KBM-7 (cell line): ENCODE data around the gene LARGE1.
"Not testable (repeated sequence)": the region's sequence is repeated elsewhere in the genome, so short reads cannot be mapped to it uniquely, and the experiment has no call there.

Source experiments
- DNase-seq: peaks from one replicate; pipeline ENCODE4 v3.0.0-alpha.2; 2015
- in situ Hi-C: fragments of 300-500 bp; cut with MboI; formaldehyde crosslinking; loops from 2 replicates; pipeline ENCODE4 v1.14.3; 2020; ENCODE audit warnings: low sequenced_read_pairs, low pct_unique_long_range_greater_than_20kb, mixed read lengths

The LARGE1 gene

GRCh38 chr22:33597274-33597985 lies 322.8 kb downstream of the LARGE1 start:
- DNase-seq, result no peak
- in situ Hi-C loops, result no loop called here

- in situ Hi-C loops, result no loop called here
- no peak for DNase-seq
These were observed 326.5 kb downstream of the LARGE1 start for GRCh38 chr22:33593818-33594217.

- in situ Hi-C loops, result no loop called here
- no peak for DNase-seq
These were observed 328.3 kb downstream of the LARGE1 start for GRCh38 chr22:33591946-33592345.

DNA sequence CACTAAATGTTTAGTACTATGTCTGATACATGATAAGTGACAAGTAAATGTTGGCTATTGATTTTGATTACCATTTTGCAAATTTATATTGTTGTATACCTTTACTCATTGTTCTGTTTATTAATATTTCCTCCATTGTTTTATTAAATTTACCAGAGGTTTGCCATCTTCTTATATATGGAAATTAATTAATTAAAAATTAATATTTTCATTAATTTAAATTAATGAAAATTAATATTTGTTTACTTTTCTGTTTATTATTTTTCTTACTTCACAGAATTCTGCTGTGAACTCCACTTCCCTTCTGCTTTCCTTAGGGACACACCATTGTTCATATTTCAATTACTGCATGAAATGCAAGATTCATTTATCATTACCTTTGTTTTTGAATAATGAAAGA lies 331.0 kb downstream of the LARGE1 start:
- DNase-seq, result no peak

DNA sequence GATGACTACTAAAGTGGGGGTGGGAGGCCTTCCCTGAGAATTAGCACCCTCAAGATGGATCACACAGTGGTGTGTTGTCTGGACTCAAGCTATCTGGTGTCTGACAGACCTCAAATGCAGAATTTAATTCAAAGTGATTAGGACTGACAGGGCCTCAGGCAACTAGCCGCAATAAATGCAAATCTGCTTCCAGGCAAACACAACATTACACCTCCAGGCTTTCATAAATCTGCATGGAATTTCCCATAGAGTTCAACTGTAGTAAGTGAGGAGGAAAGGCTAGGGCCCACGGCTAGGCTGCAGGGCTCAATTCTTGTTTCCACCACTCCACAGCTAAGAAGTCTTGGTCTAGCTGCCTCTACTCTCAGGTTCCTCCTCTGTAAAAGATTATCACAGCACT lies 331.4 kb downstream of the LARGE1 start:
- in situ Hi-C loops, result no loop called here
- no peak for DNase-seq

More for the DNA sequence above, 331.0 kb downstream of the LARGE1 start:
- in situ Hi-C loops, result no loop called here

- in situ Hi-C loops, result no loop called here
- DNase-seq, result no peak
These were observed 336.1 kb downstream of the LARGE1 start for GRCh38 chr22:33584152-33584551.

DNA sequence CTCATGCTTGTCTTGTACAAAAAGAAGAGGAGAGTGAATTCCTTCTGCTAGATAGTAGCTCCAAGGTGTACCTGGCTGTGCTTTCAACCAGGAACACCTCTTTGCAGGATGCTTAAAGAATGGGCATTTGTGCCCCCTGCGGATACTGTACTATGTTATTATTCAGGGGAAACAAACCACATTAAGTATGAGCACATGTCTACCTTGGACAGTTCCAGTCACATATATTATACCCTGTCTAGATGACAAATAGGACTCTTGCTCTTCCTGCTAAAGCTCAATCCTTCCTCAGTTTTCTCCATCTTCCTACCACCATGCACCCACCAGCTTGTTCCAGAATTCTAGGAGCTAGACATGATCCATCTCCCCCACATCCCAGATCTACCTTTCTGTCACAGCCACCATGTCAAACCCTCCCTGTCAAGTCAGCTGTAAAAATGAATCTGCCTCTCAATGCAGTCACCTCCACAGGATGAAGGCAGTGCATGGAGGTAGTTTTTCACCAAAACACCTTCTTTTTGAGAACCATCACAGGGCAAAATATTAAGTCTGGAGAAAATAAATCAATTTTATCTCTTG lies 337.4 kb downstream of the LARGE1 start:
- DNase-seq, result no peak
- in situ Hi-C loops, result no loop called here

DNA sequence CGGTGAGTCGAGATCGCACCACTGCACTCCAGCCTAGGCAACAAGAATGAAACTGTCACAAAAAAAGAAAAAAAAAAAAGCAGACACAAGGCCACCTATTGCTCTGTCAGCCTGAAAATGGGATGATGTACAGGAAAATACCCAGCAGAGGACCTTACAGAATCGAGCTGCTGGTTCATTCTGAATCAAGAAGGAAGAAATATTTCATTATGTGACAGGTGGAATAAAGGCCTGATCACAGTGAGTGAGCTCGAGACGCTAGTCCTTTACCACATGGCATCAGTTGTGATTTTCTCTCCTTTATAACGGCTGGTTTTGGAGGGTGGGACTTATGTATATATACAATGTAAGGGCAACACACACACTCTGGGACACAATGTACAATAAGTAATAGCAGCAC lies 340.0 kb downstream of the LARGE1 start:
- in situ Hi-C loops, result no loop called here

GRCh38 chr22:33579448-33580093 lies 340.7 kb downstream of the LARGE1 start:
- DNase-seq, result peak; percentile 46
- in situ Hi-C loops, result no loop called here

More for the DNA sequence above, 340.0 kb downstream of the LARGE1 start:
- no peak for DNase-seq

GRCh38 chr22:33578752-33579151 lies 341.5 kb downstream of the LARGE1 start:
- in situ Hi-C loops, result no loop called here
- DNase-seq, result no peak

- in situ Hi-C loops, result no loop called here
- no peak for DNase-seq
These were observed 342.3 kb downstream of the LARGE1 start for GRCh38 chr22:33577862-33578411.

DNA sequence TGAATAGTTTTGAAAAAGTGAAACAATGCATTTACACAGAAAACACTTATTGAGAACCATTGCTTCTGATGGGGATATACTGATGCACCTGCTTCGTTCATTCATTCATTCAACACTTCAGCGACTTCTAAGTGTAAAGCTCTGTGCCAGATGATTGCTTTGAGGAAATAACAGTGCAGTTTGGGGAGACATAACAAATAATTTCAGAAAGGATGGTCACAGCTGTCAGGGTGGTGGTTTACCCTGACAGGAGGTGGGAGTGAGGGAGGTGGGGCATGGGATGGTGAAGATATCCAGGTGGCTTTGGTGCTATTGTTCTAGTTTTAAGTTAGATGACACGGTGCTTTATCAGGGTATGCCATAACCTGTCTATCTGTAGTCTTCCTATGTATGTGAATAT lies 344.1 kb downstream of the LARGE1 start:
- DNase-seq, result no peak
- in situ Hi-C loops, result no loop called here

DNA sequence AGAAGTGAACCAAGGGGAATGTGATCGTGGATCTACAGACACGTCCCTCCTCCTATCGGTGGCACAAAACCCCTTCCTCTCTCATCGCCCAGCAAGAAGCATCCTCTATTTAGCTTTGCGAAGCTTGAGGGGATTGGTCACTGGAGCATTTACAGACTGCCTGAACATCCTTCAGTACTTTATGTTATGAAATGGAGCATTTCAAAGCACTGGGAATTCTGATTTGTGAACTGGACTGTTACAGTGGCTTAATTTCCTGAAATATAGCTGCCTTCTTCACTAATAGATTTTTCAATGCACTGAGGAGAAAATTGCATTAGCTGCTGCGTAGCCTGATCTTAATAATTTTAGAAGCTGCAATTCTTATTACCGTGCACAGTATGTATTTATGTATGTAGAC lies 344.5 kb downstream of the LARGE1 start:
- in situ Hi-C loops, result no loop called here

DNA sequence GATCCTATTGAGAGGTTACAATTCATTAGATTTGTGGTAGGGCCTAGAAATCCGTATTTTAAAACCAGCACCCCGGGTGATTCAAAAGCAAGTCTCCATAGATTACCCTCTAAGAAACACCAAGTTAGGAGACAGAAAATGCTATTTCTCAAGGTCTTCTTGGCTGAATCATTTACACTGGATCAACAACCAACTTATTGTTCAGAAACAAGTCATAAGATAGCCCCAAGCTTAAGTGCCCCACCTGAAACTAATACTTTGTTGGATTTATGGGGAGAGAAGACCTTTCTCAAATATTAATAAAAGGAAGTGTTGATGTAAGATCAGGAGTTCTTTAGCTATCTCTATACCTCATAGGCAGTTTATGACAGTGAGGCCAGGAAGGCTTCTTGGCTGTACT lies 345.2 kb downstream of the LARGE1 start:
- no peak for DNase-seq
- in situ Hi-C loops, result no loop called here

More for the DNA sequence above, 344.5 kb downstream of the LARGE1 start:
- no peak for DNase-seq

GRCh38 chr22:33573479-33573878 lies 346.8 kb downstream of the LARGE1 start:
- DNase-seq, result no peak
- in situ Hi-C loops, result no loop called here

DNA sequence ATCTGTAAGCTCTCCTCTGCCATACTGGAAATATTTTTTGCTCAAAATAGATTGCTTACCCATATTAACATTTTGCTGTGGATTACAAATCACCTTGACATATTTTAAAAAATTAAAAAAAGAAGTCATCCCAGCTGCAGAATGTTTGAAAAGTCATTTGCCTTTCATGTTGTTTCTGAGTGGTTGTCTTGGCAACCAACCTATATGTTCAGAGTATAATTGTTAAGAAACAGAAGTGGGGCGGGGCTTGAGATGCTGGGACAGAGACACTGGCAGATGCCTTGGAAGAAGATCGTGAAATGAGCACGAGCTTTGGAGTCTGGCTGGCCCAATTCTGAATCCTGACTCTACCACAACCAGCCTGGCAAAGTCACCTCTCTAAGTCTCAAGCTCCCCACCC lies 348.2 kb downstream of the LARGE1 start:
- no peak for DNase-seq
- in situ Hi-C loops, result no loop called here

DNA sequence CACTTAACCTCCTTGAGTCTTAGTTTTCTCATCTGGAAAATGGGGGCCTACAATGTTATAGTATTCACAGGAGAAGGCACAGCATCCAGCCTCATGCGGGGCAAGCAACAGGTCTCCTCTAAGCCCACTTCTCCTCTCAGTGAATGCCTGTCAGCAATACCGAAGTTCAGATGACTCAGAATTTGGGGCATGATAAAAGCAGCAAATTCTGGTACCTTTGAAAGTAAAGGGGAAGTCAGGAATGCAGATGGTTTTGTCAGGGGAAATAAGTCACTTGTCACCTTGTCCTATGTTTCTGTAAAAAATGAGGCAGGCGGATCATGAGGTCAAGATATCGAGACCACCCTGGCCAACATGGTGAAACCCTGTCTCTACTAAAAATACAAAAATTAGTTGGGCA lies 350.2 kb downstream of the LARGE1 start:
- DNase-seq, result no peak
- in situ Hi-C loops, result no loop called here

DNA sequence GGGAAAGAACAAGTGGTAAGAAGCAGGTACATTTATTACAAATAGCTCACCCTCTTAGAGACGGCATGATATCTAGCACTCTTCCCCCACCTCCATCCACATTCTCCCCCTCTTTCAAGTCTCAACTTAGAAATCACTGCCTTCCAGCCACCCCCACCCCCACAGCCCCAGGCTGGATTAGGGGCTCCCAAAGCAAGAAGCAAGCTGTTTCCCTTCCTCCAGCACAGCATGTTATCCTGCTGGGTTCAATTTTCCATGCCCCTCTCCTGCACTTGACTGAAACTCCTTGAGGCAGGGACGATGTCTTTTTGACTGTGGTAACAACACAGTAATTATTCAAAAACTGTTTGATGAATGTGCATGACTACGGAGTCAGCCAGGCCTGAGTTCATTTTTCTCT lies 350.7 kb downstream of the LARGE1 start:
- in situ Hi-C loops, result no loop called here

DNA sequence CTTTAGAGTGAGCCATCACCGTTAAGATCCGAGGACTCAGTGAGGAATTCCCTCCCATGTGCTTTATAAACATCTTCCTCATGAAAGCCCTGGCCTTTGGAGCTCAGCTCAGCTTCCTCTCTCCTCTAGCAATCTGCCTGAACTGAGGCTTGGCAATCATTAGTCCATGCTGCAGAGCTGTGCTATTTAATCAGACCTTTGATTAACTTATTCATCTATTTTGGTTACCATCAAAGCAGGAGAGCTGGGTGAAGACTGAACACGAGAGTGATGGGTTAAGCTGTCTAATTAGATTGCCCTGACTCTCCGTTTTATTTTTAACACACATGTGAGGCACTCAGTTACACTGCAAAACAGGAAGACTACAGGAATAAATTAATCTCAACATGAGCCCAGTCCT lies 351.3 kb downstream of the LARGE1 start:
- DNase-seq, result no peak
- in situ Hi-C loops, result no loop called here

More for the DNA sequence above, 350.7 kb downstream of the LARGE1 start:
- no peak for DNase-seq

DNA sequence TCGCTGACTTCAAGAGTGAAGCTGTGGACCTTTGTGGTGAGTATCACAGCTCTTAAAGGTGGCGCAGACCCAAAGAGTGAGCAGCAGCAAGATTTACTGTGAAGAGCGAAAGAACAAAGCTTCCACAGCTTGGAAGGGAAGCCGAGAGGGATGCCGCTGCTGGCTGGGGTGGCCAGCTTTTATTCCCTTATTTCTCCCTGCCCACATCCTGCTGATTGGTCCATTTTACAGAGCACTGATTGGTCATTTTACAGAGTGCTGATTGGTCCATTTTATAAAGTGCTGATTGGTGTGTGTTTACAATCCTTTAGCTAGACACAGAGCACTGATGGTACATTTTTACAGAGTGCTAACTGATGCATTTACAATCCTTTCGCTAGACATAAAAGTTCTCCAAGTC lies 353.8 kb downstream of the LARGE1 start:
- in situ Hi-C loops, DNase-seq: not testable (repeated sequence)
